Measurements from ENCODE around the gene OR56A5.

DNA sequence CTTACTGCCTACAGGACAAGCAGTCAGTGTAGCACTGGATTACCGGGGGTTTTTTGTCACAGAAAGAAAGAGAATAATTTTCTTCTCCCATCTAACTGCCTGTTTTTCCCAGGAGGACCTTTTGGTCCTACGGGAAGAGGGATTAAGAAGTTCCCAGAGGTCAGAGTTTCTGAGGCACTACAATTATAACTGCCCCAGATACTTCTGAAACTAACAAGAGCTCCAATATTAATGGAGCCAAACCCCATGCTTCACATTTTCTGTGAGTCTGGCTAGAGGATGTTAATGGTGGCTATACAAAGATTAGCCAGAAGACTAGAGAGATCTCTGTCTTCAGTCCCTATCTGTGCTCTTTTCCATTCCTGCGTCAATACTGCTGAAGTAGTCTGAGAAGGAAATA, 26.3 kb downstream of the OR56A5 start, which contains the start of gene OR56A3:
- TF ChIP-seq ZNF48 (tag by site-specific recombination; IDR thresholded peaks at IDR 0.05) (no peak), ZNF398 (tag by site-specific recombination; IDR thresholded peaks at IDR 0.05) (no peak), ZNF37A (tag by site-specific recombination; IDR thresholded peaks at IDR 0.05) (no peak), TSHZ1 (tag by site-specific recombination; IDR thresholded peaks at IDR 0.05; ENCODE audit: borderline replicate concordance) (no peak), YY1 (tag by site-specific recombination; IDR thresholded peaks at IDR 0.05) (no peak), ZFP37 (tag by site-specific recombination; IDR thresholded peaks at IDR 0.05) (no peak), PRDM1 (tag by site-specific recombination; IDR thresholded peaks at IDR 0.05) (no peak), ZNF214 (tag by site-specific recombination; IDR thresholded peaks at IDR 0.05; ENCODE audit: borderline replicate concordance) (no peak), ZNF138 (tag by site-specific recombination; IDR thresholded peaks at IDR 0.05; ENCODE audit: borderline replicate concordance) (no peak)
- TF ChIP-seq, protein P1, sequence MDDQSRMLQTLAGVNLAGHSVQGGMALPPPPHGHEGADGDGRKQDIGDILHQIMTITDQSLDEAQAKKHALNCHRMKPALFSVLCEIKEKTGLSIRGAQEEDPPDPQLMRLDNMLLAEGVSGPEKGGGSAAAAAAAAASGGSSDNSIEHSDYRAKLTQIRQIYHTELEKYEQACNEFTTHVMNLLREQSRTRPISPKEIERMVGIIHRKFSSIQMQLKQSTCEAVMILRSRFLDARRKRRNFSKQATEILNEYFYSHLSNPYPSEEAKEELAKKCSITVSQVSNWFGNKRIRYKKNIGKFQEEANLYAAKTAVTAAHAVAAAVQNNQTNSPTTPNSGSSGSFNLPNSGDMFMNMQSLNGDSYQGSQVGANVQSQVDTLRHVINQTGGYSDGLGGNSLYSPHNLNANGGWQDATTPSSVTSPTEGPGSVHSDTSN (CRISPR knock-in tag; IDR thresholded peaks at IDR 0.05) = no peak
- TF ChIP-seq, protein P2, sequence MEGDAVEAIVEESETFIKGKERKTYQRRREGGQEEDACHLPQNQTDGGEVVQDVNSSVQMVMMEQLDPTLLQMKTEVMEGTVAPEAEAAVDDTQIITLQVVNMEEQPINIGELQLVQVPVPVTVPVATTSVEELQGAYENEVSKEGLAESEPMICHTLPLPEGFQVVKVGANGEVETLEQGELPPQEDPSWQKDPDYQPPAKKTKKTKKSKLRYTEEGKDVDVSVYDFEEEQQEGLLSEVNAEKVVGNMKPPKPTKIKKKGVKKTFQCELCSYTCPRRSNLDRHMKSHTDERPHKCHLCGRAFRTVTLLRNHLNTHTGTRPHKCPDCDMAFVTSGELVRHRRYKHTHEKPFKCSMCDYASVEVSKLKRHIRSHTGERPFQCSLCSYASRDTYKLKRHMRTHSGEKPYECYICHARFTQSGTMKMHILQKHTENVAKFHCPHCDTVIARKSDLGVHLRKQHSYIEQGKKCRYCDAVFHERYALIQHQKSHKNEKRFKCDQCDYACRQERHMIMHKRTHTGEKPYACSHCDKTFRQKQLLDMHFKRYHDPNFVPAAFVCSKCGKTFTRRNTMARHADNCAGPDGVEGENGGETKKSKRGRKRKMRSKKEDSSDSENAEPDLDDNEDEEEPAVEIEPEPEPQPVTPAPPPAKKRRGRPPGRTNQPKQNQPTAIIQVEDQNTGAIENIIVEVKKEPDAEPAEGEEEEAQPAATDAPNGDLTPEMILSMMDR (tag by site-specific recombination; IDR thresholded peaks at IDR 0.05) = no peak

All from HEK293 (cell line).